22Rv1 (cell line): Measurements from ENCODE around the gene PRKCQ.

ENCODE experiments used
- H3K27ac ChIP-seq: fragments of 450-650 bp; 2 replicates; pipeline ENCODE4 v1.5.1; 2017
- ZFX ChIP-seq: fragments of 450-650 bp; IDR thresholded peaks from 2 replicates; pipeline ENCODE4 v1.6.1; 2017; ENCODE audit warnings: antibody characterized with exemption, borderline replicate concordance
- TF ChIP-seq, protein P1 (sequence below): fragments of 450-650 bp; IDR thresholded peaks from 2 replicates; pipeline ENCODE4 v1.5.1; 2017; ENCODE audit warnings: mild to moderate bottlenecking

Gene PRKCQ

DNA sequence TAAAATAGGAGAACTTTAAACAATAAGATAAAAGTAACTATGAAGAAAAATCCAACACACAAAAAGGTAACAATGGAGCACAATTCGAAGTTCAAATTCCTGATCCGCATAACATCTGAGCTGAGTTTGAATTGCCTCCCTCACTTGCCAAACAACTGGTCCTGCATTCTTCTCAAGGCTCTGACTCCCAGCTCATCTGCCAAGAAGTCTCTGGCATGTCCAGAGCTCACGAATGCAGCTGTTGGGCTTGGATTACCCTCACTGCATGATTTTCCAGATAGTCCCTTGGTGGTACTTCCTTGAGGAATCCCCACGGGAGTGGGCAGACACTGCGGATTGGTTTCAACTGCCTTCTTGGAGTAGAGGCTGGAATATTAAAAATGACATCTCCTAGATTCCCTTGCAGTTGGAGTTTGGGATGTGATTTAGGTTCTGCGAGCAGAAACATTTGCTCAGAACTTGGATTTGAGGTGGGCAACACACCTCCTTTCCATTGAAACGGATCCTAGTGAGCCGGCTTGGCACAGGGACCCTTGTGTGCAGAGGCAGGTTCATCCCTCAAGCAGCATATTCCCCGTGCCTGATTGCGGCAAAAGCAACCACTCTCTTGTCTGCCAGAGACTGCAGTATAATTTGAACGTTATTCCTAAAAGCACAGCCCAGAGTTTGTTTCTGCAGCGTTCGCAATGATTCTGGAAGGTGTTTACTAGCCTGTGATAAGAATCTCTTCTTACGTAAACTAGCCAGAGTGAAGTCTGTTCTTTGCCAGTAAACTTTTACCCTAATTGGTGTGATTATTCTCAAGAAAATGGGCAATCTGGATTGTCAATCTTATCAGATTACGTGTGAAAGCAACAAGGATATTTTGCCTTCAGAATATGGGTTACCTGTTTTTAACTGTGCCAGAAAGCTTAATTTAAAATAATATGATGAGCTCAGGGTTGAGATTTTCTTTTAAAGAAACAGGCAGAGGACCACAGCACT lies 23.4 kb upstream of the PRKCQ start:
- TF ChIP-seq, protein P1, sequence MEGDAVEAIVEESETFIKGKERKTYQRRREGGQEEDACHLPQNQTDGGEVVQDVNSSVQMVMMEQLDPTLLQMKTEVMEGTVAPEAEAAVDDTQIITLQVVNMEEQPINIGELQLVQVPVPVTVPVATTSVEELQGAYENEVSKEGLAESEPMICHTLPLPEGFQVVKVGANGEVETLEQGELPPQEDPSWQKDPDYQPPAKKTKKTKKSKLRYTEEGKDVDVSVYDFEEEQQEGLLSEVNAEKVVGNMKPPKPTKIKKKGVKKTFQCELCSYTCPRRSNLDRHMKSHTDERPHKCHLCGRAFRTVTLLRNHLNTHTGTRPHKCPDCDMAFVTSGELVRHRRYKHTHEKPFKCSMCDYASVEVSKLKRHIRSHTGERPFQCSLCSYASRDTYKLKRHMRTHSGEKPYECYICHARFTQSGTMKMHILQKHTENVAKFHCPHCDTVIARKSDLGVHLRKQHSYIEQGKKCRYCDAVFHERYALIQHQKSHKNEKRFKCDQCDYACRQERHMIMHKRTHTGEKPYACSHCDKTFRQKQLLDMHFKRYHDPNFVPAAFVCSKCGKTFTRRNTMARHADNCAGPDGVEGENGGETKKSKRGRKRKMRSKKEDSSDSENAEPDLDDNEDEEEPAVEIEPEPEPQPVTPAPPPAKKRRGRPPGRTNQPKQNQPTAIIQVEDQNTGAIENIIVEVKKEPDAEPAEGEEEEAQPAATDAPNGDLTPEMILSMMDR: no peak
- TF ChIP-seq ZFX: no peak
- no peak overlapping the region for H3K27ac ChIP-seq

DNA sequence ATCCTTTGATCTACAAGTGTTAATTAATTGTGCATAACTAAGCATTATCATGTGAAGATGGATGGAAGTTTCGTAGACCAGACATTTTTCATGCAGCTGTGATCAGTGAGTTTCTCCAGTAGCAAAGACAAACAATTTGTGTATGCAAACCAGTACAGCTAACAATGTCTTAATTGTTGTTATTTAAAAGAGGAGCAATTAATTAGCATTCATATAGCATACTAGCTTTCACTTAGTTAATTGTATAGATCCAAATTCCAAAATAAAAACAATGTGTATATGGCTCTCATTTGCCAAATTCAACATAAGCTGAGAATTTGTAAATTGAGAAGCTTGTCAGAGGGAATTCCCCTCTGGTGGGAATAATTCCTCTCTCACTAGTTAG lies 22.6 kb upstream of the PRKCQ start:
- TF ChIP-seq ZFX: no peak
- TF ChIP-seq, protein P1: no peak
- H3K27ac ChIP-seq: no peak overlapping the region

DNA sequence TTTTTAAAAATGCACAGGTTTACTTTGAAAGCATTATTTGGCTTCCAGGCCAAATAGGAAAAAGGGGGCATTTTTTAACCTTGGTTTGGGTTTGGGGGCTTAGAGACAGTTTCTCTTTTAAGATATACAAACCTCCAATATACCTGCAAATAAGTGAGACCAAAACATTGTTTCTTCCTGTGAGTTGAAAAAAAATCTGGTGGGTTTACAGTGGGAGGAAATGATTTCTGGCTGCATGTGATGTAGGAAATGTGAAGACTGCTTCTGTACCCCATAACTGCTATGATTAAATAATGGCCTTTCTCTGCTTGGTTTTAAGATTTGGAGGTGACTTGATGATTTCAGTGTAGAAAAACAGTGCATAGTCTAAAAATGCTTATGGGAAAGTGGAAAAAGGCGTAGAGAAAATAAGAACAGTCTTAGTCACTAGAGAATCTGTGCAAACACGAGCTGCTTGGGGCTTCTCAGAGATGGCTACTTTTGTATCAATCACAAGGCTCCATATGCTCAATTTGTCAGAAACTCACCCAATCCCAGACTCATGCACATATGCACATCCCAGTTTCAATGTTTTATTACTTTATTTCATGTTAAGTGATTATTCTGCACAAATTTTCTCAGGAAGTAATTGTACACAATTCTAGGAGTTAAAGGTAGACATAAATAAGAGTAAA lies 22.1 kb upstream of the PRKCQ start:
- TF ChIP-seq, protein P1: no peak
- no peak for TF ChIP-seq ZFX
- H3K27ac ChIP-seq: no peak overlapping the region

DNA sequence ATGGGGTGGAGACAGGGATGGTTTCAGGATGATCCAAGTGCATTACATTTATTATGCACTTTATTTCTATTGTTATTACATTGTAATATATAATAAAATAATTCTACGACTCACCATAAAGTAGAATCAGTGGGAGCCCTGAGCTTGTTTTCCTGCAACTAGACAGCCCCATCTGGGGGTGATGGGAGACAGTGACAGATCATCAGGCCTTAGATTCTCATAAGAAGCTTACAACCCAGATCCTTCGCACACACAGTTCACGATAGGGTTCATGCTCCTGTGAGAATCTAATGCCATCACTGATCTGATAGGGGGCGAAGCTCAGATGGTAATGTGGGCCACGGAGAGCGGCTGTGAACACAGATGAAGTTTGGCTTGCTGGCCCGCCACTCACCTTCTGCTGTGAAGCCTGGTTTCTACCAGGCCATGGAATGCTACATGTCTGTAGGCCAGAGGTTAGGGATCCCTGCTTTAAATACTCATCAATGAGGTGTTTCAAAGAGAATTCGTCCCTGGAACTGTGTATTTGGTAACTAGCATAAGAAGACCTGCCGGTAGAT lies 21.2 kb upstream of the PRKCQ start:
- no peak for TF ChIP-seq ZFX
- TF ChIP-seq, protein P1: no peak
- H3K27ac ChIP-seq: no peak overlapping the region

DNA sequence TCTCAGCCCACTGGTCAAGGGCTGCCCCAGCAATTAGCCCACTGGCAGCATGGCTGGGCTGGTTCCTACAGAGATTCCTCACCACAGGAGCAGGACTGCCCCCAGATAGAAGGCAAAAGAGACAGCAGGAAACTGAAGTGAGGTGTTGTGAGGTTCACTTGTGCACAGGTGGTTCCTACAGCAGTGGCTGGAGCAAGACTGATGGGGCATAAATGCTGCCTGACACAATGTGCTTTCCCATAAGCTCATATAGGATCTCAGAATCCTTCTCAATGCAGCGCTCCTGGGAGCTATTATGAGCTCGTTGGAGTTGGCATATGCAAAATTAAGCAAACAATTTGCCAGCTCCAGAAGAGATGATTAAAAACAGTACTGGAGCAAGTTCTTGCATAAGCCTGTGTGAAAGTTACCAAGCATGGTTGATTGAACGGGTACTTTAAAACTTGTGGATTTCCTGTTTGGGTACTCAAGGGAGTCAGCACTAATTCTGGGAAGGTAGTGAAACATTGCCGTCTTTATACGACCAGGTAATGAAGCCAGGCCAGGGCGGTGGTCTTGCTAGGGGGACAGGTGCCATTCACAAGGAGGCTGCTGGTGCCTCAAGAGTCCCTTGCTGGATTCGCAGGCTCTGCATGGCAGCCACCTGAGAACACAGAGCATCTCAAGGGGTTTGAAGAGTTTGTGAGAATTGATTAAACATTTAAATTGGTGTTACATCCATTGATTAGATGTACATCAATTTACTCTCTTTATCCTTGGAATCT lies 20.3 kb upstream of the PRKCQ start:
- no peak for TF ChIP-seq ZFX
- TF ChIP-seq, protein P1: no peak
- no peak overlapping the region for H3K27ac ChIP-seq

DNA sequence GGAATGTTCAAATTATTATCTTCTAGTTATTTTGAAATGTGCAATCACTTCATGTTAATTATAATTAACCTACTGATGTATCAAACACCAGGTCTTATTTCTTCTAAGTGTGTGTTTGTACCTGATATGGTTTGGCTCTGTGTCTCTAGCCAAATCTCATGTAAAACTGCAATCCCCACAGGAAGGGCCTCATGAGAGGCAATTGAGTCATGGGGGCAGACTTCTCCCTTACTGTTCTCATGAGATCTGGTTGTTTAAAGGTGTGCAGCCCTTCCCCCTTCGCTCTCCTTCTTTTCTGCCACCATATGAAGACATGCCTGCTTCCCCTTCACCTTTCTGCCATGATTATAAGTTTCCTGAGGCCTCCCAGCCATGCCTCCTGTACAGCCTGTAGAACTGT lies 18.6 kb upstream of the PRKCQ start:
- no peak overlapping the region for H3K27ac ChIP-seq

More for the DNA sequence above, 18.6 kb upstream of the PRKCQ start:
- TF ChIP-seq, protein P1: no peak
- no peak for TF ChIP-seq ZFX
